K562 (cell line): ENCODE measurements around the gene ZFTA. TPM values are rescaled to one million over a fixed set of nuclear protein-coding genes. Genes with fewer than 3 reads are reported as not detected.

Experiments
- ATAC-seq: fragments of 200-7000 bp; cut with Tn5 transposase; 3 replicates; pipeline ENCODE4 v1.9.1; 2020; ENCODE audit warnings: moderate library complexity
- BruUV-seq: library from RNA; stranded (reverse); fragments of 400-500 nt; replicated peaks from 2 replicates; lab custom pipeline; 2021; lab: Mats Ljungman, UMichigan
- CTCF ChIA-PET: fragments of 300-600 bp; formaldehyde crosslinking; extraction: SDS; loops from one replicate; lab custom pipeline; 2021; ENCODE audit warnings: low intra/inter-chr PET ratio; lab: Yijun Ruan, JAX
- POLR2A ChIA-PET: fragments of 300-600, 350-650 bp; sonication (Branson Sonifier 250); formaldehyde crosslinking; extraction: SDS; loops from one replicate; lab custom pipeline; 2021; ENCODE audit warnings: antibody characterized with exemption, inconsistent platforms; lab: Yijun Ruan, JAX
- DNase-seq, 4 experiments: peaks; one replicate each; pipeline versions ENCODE4 v3.0.0 to v3.0.0-alpha.2; 2011 to 2018; ENCODE audit warnings: low spot score in 3 of 4, mixed read lengths in 3 of 4; ENCODE audit errors: extremely low read depth in 1 of 4
- FAIRE-seq: peaks from 2 replicates; lab custom pipeline; 2011; peaks lifted over from hg19 to GRCh38; lab: Jason Lieb, UNC
- H2AFZ ChIP-seq: 2 replicates; pipeline ENCODE4 v1.6.0; 2011; ENCODE audit warnings: low read depth, low read length, control low read depth, inconsistent platforms
- H3K27ac ChIP-seq: fragments of 200-600 bp; 3 replicates; pipeline ENCODE4 v1.8.0; 2011; ENCODE audit warnings: low read depth, mild to moderate bottlenecking, control low read depth, inconsistent platforms, low read length, moderate library complexity, mixed read lengths; ENCODE audit errors: extremely low read depth
- H3K27me3 ChIP-seq, 2 experiments: fragments of 300-600 bp in 1 of 2; 2 replicates in 1 of 2; 3 replicates in 1 of 2; pipeline versions ENCODE4 v1.6.0 to v1.8.0; 2011; ENCODE audit warnings: inconsistent platforms in 2 of 2, low read length in 2 of 2, mild to moderate bottlenecking in 1 of 2, mixed read lengths in 1 of 2, moderate library complexity in 1 of 2; ENCODE audit not compliant: control insufficient read depth in 2 of 2, insufficient read depth in 2 of 2
- H3K36me3 ChIP-seq: fragments of 300-600 bp; 3 replicates; pipeline ENCODE4 v1.8.0; 2011; ENCODE audit warnings: mild to moderate bottlenecking, low read length, inconsistent platforms; ENCODE audit not compliant: control insufficient read depth, insufficient read depth
- H3K4me1 ChIP-seq, 2 experiments: fragments of 200-600 bp in 1 of 2; replicated peaks in 1 of 2; 2 replicates in 1 of 2; 3 replicates in 1 of 2; pipeline versions ENCODE4 v1.5.1 to v1.8.0; 2011; ENCODE audit warnings: inconsistent platforms in 2 of 2, low read length in 2 of 2, mild to moderate bottlenecking in 1 of 2, mixed read lengths in 1 of 2, moderate library complexity in 1 of 2; ENCODE audit not compliant: control insufficient read depth in 2 of 2, insufficient read depth in 2 of 2
- H3K4me2 ChIP-seq: 2 replicates; pipeline ENCODE4 v1.6.1; 2011; ENCODE audit warnings: low read length, control low read depth, inconsistent platforms, mixed read lengths; ENCODE audit not compliant: insufficient read depth
- H3K4me3 ChIP-seq: fragments of 200-600 bp; sonication (generic), shearing (Covaris generic); 2 replicates; pipeline ENCODE4 v1.5.1; 2016; ENCODE audit warnings: control low read depth, inconsistent platforms
- H3K79me2 ChIP-seq: fragments of 200-600 bp; 3 replicates; pipeline ENCODE4 v1.8.0; 2011; ENCODE audit warnings: low read length, inconsistent platforms; ENCODE audit not compliant: control insufficient read depth, insufficient read depth
- H3K9ac ChIP-seq, 2 experiments: 2 replicates each; pipeline versions ENCODE4 v1.6.0 to v1.6.1; 2011; ENCODE audit warnings: low read depth in 2 of 2, low read length in 2 of 2, control low read depth in 1 of 2, inconsistent platforms in 1 of 2, mild to moderate bottlenecking in 1 of 2, mixed read lengths in 1 of 2; ENCODE audit not compliant: insufficient read depth in 1 of 2
- H3K9me1 ChIP-seq: one replicate; pipeline ENCODE4 v1.6.0; 2011; ENCODE audit warnings: inconsistent platforms, mild to moderate bottlenecking, low read length, moderate library complexity; ENCODE audit not compliant: control insufficient read depth, insufficient read depth
- H3K9me3 ChIP-seq: replicated peaks from 2 replicates; pipeline ENCODE4 v1.5.1; 2011; ENCODE audit warnings: low read depth, low read length, inconsistent platforms; ENCODE audit not compliant: control insufficient read depth, insufficient read depth
- H4K20me1 ChIP-seq: replicated peaks from 2 replicates; pipeline ENCODE4 v1.6.1; 2011; ENCODE audit warnings: low read length, inconsistent platforms, mixed read lengths; ENCODE audit not compliant: control insufficient read depth, insufficient read depth
- CREB3 ChIP-seq: fragments of 450-650 bp; conservative IDR thresholded peaks from 2 replicates; pipeline ENCODE4 v1.6.1; 2016; ENCODE audit warnings: missing genetic modification characterization, low read depth, mild to moderate bottlenecking, missing compliant biosample characterization, moderate library complexity
- E2F8 ChIP-seq: fragments of 450-650 bp; IDR thresholded peaks from 2 replicates; pipeline ENCODE4 v1.7.1; 2018; ENCODE audit warnings: mild to moderate bottlenecking, low read depth; ENCODE audit not compliant: partially characterized antibody
- MYNN ChIP-seq, 2 experiments: sonication (generic); formaldehyde crosslinking in 1 of 2; IDR thresholded peaks; 2 replicates each; pipeline versions ENCODE4 v1.5.0 to v1.6.1; 2016 to 2020; ENCODE audit warnings: antibody characterized with exemption in 1 of 2, missing genetic modification reagents in 1 of 2
- POLR2G ChIP-seq: fragments of 200-400 bp; formaldehyde crosslinking; IDR thresholded peaks from 2 replicates; pipeline ENCODE4 v1.6.1; 2017; ENCODE audit warnings: low read depth, mild to moderate bottlenecking, antibody characterized with exemption, low read length, moderate library complexity
- RBM22 ChIP-seq: fragments of 200-400 bp; formaldehyde crosslinking; IDR thresholded peaks from 2 replicates; pipeline ENCODE4 v1.6.1; 2018; ENCODE audit warnings: low read length, low read depth; ENCODE audit not compliant: poor library complexity, severe bottlenecking
- SOX6 ChIP-seq: fragments of 450-650 bp; IDR thresholded peaks from 2 replicates; pipeline ENCODE4 v1.6.1; 2014; ENCODE audit warnings: mild to moderate bottlenecking
- WGBS: fragments of 100-300 bp; shearing (Covaris generic); methylation state at CpG from one replicate; pipeline ENCODE4 v1.1.6; 2016; ENCODE audit warnings: low coverage, mixed read lengths; ENCODE audit not compliant: insufficient coverage; ENCODE audit errors: missing lambda C conversion rate; 5-methylcytosine and 5-hydroxymethylcytosine counted together
- in situ Hi-C: fragments of 300-500 bp; cut with MboI; formaldehyde crosslinking; loops from 4 replicates; pipeline ENCODE4 v1.15.0; 2018; ENCODE audit warnings: inconsistent platforms, mixed read lengths
- intact Hi-C: fragments of 100-400 bp; cut with micrococcal nuclease; formaldehyde crosslinking; loops from 2 replicates; pipeline ENCODE4 v1.14.2; 2022
- polyA plus RNA-seq, 8 experiments: library from polyadenylated mRNA; depleted of rRNA in 4 of 8; stranded (reverse) in 5 of 8; unstranded in 3 of 8; fragments of >200 nt; fragmentation: Nextera tagmentation in 2 of 8; fragmentation: Illumina TruSeq in 1 of 8; extraction: Ambion mirVana in 2 of 8; extraction: Trizol in 1 of 8; gene quantifications; 2 replicates each; pipeline versions ENCODE4 v1.2.1 to v1.2.3, GENCODE V29; 2011 to 2014; ENCODE audit warnings: inconsistent platforms in 1 of 8, missing spikeins in 1 of 8
- total RNA-seq, 7 experiments: library from RNA; depleted of rRNA in 6 of 7; stranded (reverse); fragments of >200 nt in 6 of 7; fragmentation: Illumina TruSeq in 2 of 7; extraction: Trizol in 2 of 7; gene quantifications; 2 replicates each; pipeline versions ENCODE4 v1.2.1 to v1.2.3, GENCODE V29; 2011 to 2021; ENCODE audit warnings: low replicate concordance in 1 of 7

The ZFTA gene
- total and polyA plus RNA-seq, 9 of the 15 experiments (the other 6 are each of a cell fraction or from before 2014, with no cell fraction given), result 0.45 to 12.3 (median 2.9) TPM

- Histone ChIP-seq H3K4me3 (no peak overlapping the region), H3K27me3 (no peaks in the 10 kb centered on the region), H3K9me1 (no peaks in the 10 kb centered on the region), H4K20me1 (no peaks in the 10 kb centered on the region), H3K27ac (no peak overlapping the region), H3K4me2 (no peak overlapping the region), H3K36me3 (peaks cover 69% of the 10 kb centered on the region; the same call in 2 of the 3 replicates), H3K9me3 (no peaks in the 10 kb centered on the region), H3K4me1 (peaks cover 0 to 31% of the 10 kb centered on the region in 2 experiments; a peak in 2 of 5 replicates), H3K9ac (no peak overlapping the region), H2AFZ (no peak overlapping the region), H3K79me2 (no peaks in the 10 kb centered on the region)
- FAIRE-seq (no peak), ATAC-seq (peak; percentile 46), DNase-seq (no peak)
- TF ChIP-seq RBM22 (peak; percentile 82), POLR2G (peak; percentile 55), SOX6 (no peak), MYNN (IDR thresholded peaks at IDR 0.05) (0 out of 2 replicates have a peak, but pooled peaks have one; percentile 49), MYNN (CRISPR knock-in tag; IDR thresholded peaks at IDR 0.05) (no peak), E2F8 (peak; percentile 32), CREB3 (no peak)
- WGBS, result 84% methylated on average over 10 of the region's 10 CpGs
- ChIA-PET POLR2A (interaction anchor here (0.6 to 0.8 kb wide), 2 partner anchors 14 to 169 kb away, joined by 3 to 4 read pairs; no protein-coding TSS in a partner anchor), CTCF (no interaction called here)
- BruUV-seq, result no TSS peak
- intact Hi-C loops, result no loop called here
- in situ Hi-C loops, result loop anchor here (10.0 kb wide), 1 partner anchor 384 kb away; no protein-coding TSS in a partner anchor
These were observed 7.4 kb downstream of the ZFTA start for GRCh38 chr11:63761188-63761587.
